Smooth muscle cell (in vitro differentiated cells): ENCODE measurements around the gene NDUFS3. TPM values are rescaled to one million over a fixed set of nuclear protein-coding genes. Genes with fewer than 3 reads are reported as not detected.

ENCODE experiments used
- DNase-seq: peaks from one replicate; lab custom pipeline; 2025; ENCODE audit not compliant: unreplicated experiment; lab: John Stamatoyannopoulos, UW
- H2AFZ ChIP-seq: fragments of 200-600 bp; sonication (generic); 2 replicates; pipeline ENCODE4 v1.6.0; 2016; ENCODE audit warnings: antibody characterized with exemption, low read depth, mild to moderate bottlenecking
- H3F3A ChIP-seq: fragments of 200-600 bp; sonication (generic); 2 replicates; pipeline ENCODE4 v1.6.0; 2017; ENCODE audit warnings: antibody characterized with exemption, low read depth
- H3K27ac ChIP-seq: fragments of 200-600 bp; sonication (generic); 2 replicates; pipeline ENCODE4 v1.5.1; 2016; ENCODE audit warnings: low read depth, mild to moderate bottlenecking
- H3K27me3 ChIP-seq: fragments of 200-600 bp; sonication (generic); 2 replicates; pipeline ENCODE4 v1.6.1; 2016; ENCODE audit warnings: low read depth, mild to moderate bottlenecking
- H3K36me3 ChIP-seq: fragments of 200-600 bp; sonication (generic); 2 replicates; pipeline ENCODE4 v1.5.1; 2016; ENCODE audit warnings: low read depth
- H3K4me1 ChIP-seq: fragments of 200-600 bp; sonication (generic); 2 replicates; pipeline ENCODE4 v1.5.1; 2016; ENCODE audit warnings: low read depth
- H3K4me2 ChIP-seq: fragments of 200-600 bp; sonication (generic); 2 replicates; pipeline ENCODE4 v1.6.0; 2016; ENCODE audit warnings: mild to moderate bottlenecking
- H3K4me3 ChIP-seq: fragments of 200-600 bp; sonication (generic); 2 replicates; pipeline ENCODE4 v1.5.1; 2016; ENCODE audit warnings: mild to moderate bottlenecking
- H3K79me2 ChIP-seq: fragments of 200-600 bp; sonication (generic); 2 replicates; pipeline ENCODE4 v1.6.0; 2016; ENCODE audit warnings: low read depth, mild to moderate bottlenecking
- H3K9ac ChIP-seq: fragments of 200-600 bp; sonication (generic); 2 replicates; pipeline ENCODE4 v1.6.0; 2016; ENCODE audit warnings: low read depth
- H3K9me3 ChIP-seq: fragments of 200-600 bp; sonication (generic); replicated peaks from 2 replicates; pipeline ENCODE4 v1.5.1; 2016; ENCODE audit warnings: low read depth
- H4K20me1 ChIP-seq: fragments of 200-600 bp; sonication (generic); 2 replicates; pipeline ENCODE4 v1.6.0; 2016; ENCODE audit warnings: low read depth
- CTCF ChIP-seq: fragments of 200-600 bp; sonication (generic); IDR thresholded peaks from 2 replicates; pipeline ENCODE4 v1.5.1; 2017; ENCODE audit warnings: borderline replicate concordance, mild to moderate bottlenecking, antibody characterized with exemption; ENCODE audit not compliant: insufficient read depth, poor library complexity, severe bottlenecking
- WGBS: methylation state at CpG from one replicate; pipeline ENCODE4 v1.1.7; 2016; ENCODE audit warnings: low lambda C conversion rate; 5-methylcytosine and 5-hydroxymethylcytosine counted together
- polyA plus RNA-seq: library from polyadenylated mRNA; unstranded; fragments of >200 nt; fragmentation: Nextera tagmentation; extraction: Ambion mirVana; gene quantifications from 2 replicates; pipeline ENCODE4 v1.2.1, GENCODE V29; 2016
- total RNA-seq: library from RNA; depleted of rRNA; stranded (reverse); fragments of >200 nt; gene quantifications from 2 replicates; pipeline ENCODE4 v1.2.3, GENCODE V29; 2014

The NDUFS3 gene
- total and polyA plus RNA-seq, 2 experiments from 2014 or later: 53.8 to 110 TPM

GRCh38 chr11:47589977-47590861 is 11.3 kb downstream of the NDUFS3 start:
- no peak for DNase-seq
- H3F3A ChIP-seq: no peaks in the 10 kb centered on the region
- no peak overlapping the region for H3K4me3 ChIP-seq
- no peak overlapping the region for H2AFZ ChIP-seq
- no peak overlapping the region for H3K9ac ChIP-seq
- H4K20me1 ChIP-seq: no peaks in the 10 kb centered on the region
- WGBS: 80% methylated on average over 87 of the region's 122 CpGs
- H3K36me3 ChIP-seq: no peaks in the 10 kb centered on the region
- no peaks in the 10 kb centered on the region for H3K9me3 ChIP-seq
- H3K27ac ChIP-seq: no peak overlapping the region
- H3K4me1 ChIP-seq: peaks cover 8% of the 10 kb centered on the region
- no peak for TF ChIP-seq CTCF
- H3K4me2 ChIP-seq: no peak overlapping the region
- H3K27me3 ChIP-seq: peaks cover 34% of the 10 kb centered on the region
- no peaks in the 10 kb centered on the region for H3K79me2 ChIP-seq

DNA sequence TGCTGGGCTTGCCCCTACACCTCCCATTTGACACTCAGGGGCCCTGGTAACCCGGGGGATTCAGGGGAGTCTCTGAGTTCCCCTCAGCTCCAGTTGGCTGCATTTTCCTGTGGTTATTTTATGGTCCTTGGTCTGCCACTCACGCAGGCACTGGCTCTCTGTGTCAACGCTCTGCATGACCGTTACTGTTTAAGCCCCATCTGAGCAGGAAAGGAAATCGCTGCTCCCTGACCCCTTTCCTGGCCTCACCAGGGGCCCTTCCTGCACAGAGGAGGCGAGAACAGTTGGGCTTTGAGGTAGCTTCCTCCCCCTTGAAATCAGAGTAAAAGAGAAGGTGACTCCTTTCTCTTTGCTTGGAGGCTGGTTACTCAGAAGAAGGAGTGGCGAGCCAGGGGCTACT is 12.9 kb downstream of the NDUFS3 start:
- no peaks in the 10 kb centered on the region for H4K20me1 ChIP-seq
- no peaks in the 10 kb centered on the region for H3F3A ChIP-seq
- no peak overlapping the region for H3K27ac ChIP-seq
- 58% methylated on average over 7 of the region's 7 CpGs for WGBS
- H3K9me3 ChIP-seq: no peaks in the 10 kb centered on the region
- H2AFZ ChIP-seq: no peak overlapping the region
- H3K79me2 ChIP-seq: no peaks in the 10 kb centered on the region
- no peak for DNase-seq
- H3K4me1 ChIP-seq: peaks cover 8% of the 10 kb centered on the region
- H3K9ac ChIP-seq: no peak overlapping the region
- peaks cover 45% of the 10 kb centered on the region for H3K27me3 ChIP-seq
- no peak overlapping the region for H3K4me3 ChIP-seq
- no peaks in the 10 kb centered on the region for H3K36me3 ChIP-seq
- no peak overlapping the region for H3K4me2 ChIP-seq
- no peak for TF ChIP-seq CTCF

DNA sequence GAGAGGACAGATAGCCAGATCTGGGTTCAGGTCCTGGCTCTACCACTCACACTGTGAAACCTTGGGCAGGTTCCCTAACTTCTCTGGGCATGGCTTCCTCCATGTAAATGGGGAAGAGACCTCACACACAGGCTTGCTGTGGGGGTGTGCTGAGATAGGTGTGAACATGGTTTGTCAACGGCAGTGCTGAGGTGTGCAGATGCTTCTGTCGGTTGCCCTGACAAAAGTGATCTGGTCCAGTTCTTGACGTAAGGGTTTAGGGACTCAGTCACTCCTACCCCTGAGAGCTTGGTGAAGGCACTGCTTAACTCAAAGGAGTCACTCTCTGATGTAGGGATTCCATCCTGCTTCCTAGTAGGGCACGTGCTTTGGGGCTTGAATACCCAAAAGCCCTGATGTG is 13.4 kb downstream of the NDUFS3 start:
- no peaks in the 10 kb centered on the region for H3K79me2 ChIP-seq
- H3K4me1 ChIP-seq: peaks cover 8% of the 10 kb centered on the region
- H2AFZ ChIP-seq: no peak overlapping the region
- no peak for TF ChIP-seq CTCF
- H3K27me3 ChIP-seq: peaks cover 45% of the 10 kb centered on the region
- H4K20me1 ChIP-seq: no peaks in the 10 kb centered on the region
- H3K9me3 ChIP-seq: no peaks in the 10 kb centered on the region
- H3K9ac ChIP-seq: no peak overlapping the region
- H3K4me2 ChIP-seq: no peak overlapping the region
- no peak overlapping the region for H3K27ac ChIP-seq
- no peaks in the 10 kb centered on the region for H3K36me3 ChIP-seq
- no peak overlapping the region for H3K4me3 ChIP-seq
- no peaks in the 10 kb centered on the region for H3F3A ChIP-seq
- 90% methylated on average over 4 of the region's 4 CpGs for WGBS
- no peak for DNase-seq

- Histone ChIP-seq H3K36me3 (no peaks in the 10 kb centered on the region), H3K4me1 (peaks cover 8% of the 10 kb centered on the region), H3K9me3 (no peaks in the 10 kb centered on the region), H3F3A (no peaks in the 10 kb centered on the region), H4K20me1 (no peaks in the 10 kb centered on the region), H3K4me3 (no peak overlapping the region), H2AFZ (no peak overlapping the region), H3K4me2 (no peak overlapping the region), H3K27me3 (peaks cover 45% of the 10 kb centered on the region), H3K79me2 (no peaks in the 10 kb centered on the region), H3K9ac (no peak overlapping the region), H3K27ac (no peak overlapping the region)
- no peak for DNase-seq
- no peak for TF ChIP-seq CTCF
- 75% methylated on average over 2 of the region's 2 CpGs for WGBS
These were observed 14.1 kb downstream of the NDUFS3 start for GRCh38 chr11:47592970-47593369.
